HL-60/S4 treated with retinoic acid at 250 ng/mL for 4 days and 3 days (cell line): ENCODE data around the gene RPTOR.

Experiments used
- in situ Hi-C: fragments of 300-500 bp; cut with MboI; formaldehyde crosslinking; loops from 2 replicates; pipeline ENCODE4 v1.7.0; 2022; ENCODE audit warnings: low sequenced_read_pairs

RPTOR gene

GRCh38 chr17:80663781-80664206, 119.2 kb downstream of the RPTOR start:
- in situ Hi-C loops = no loop called here

- in situ Hi-C loops = no loop called here
Measured at GRCh38 chr17:80664217-80664790, 119.7 kb downstream of the RPTOR start.

- in situ Hi-C loops = no loop called here
Measured at GRCh38 chr17:80665792-80666191, 121.2 kb downstream of the RPTOR start.

GRCh38 chr17:80666867-80667266, 122.2 kb downstream of the RPTOR start:
- in situ Hi-C loops = no loop called here

GRCh38 chr17:80667462-80668277, 123.0 kb downstream of the RPTOR start:
- in situ Hi-C loops = no loop called here

GRCh38 chr17:80668375-80669148, 123.9 kb downstream of the RPTOR start:
- in situ Hi-C loops = no loop called here

GRCh38 chr17:80671039-80671824, 126.6 kb downstream of the RPTOR start:
- in situ Hi-C loops = no loop called here

GRCh38 chr17:80671825-80672110, 127.1 kb downstream of the RPTOR start:
- in situ Hi-C loops = no loop called here

GRCh38 chr17:80673152-80673920, 128.7 kb downstream of the RPTOR start:
- in situ Hi-C loops = no loop called here

- in situ Hi-C loops = no loop called here
Measured at GRCh38 chr17:80675438-80676095, 130.9 kb downstream of the RPTOR start.

- in situ Hi-C loops = no loop called here
Measured at GRCh38 chr17:80676096-80676466, 131.4 kb downstream of the RPTOR start.

- in situ Hi-C loops = no loop called here
Measured at GRCh38 chr17:80676564-80676963, 131.9 kb downstream of the RPTOR start.

GRCh38 chr17:80677214-80677756, 132.6 kb downstream of the RPTOR start:
- in situ Hi-C loops = no loop called here

GRCh38 chr17:80679816-80680215, 135.2 kb downstream of the RPTOR start:
- in situ Hi-C loops = no loop called here

GRCh38 chr17:80681215-80681614, 136.6 kb downstream of the RPTOR start:
- in situ Hi-C loops = no loop called here

- in situ Hi-C loops = no loop called here
Measured at GRCh38 chr17:80682372-80682771, 137.7 kb downstream of the RPTOR start.

GRCh38 chr17:80683625-80684104, 139.0 kb downstream of the RPTOR start:
- in situ Hi-C loops = no loop called here

GRCh38 chr17:80687839-80688238, 143.2 kb downstream of the RPTOR start:
- in situ Hi-C loops = no loop called here

- in situ Hi-C loops = no loop called here
Measured at GRCh38 chr17:80689129-80689619, 144.5 kb downstream of the RPTOR start.
